CD4-positive, alpha-beta T cell (primary cell): ENCODE data around the gene POU6F1. TPM values are rescaled to one million over a fixed set of nuclear protein-coding genes. Genes with fewer than 3 reads are reported as not detected.

Experiments used
- ATAC-seq: fragments of 200-7000 bp; cut with Tn5 transposase; one replicate; pipeline ENCODE4 v1.10.0; 2022; ENCODE audit warnings: mild to moderate bottlenecking; ENCODE audit not compliant: poor library complexity
- CTCF ChIA-PET: fragments of 350-600 bp; sonication (Branson Sonifier 250); formaldehyde crosslinking; loops from one replicate; lab custom pipeline; 2021; ENCODE audit warnings: antibody characterized with exemption, inconsistent platforms; lab: Charles Lee
- POLR2A ChIA-PET: fragments of 350-600 bp; sonication (Branson Sonifier 250); formaldehyde crosslinking; loops from one replicate; lab custom pipeline; 2021; ENCODE audit warnings: antibody characterized with exemption, inconsistent platforms; lab: Charles Lee
- DNase-seq, 14 experiments: peaks; one replicate each; pipeline ENCODE4 v3.0.0-alpha.2; 2013 to 2020; ENCODE audit warnings: mixed read lengths in 2 of 14
- H3K27ac ChIP-seq, 2 donors: one replicate each; pipeline versions ENCODE4 v1.5.1 to v1.7.0; 2013; ENCODE audit warnings: low read length in 2 of 2, low read depth in 1 of 2, mild to moderate bottlenecking in 1 of 2
- H3K27me3 ChIP-seq, 2 experiments: 1 replicate in 1 of 2; 2 replicates in 1 of 2; pipeline versions ENCODE4 v1.6.1 to v1.7.0; 2013; ENCODE audit warnings: low read length in 2 of 2, control low read depth in 1 of 2, mild to moderate bottlenecking in 1 of 2, moderate library complexity in 1 of 2; ENCODE audit not compliant: insufficient read depth in 2 of 2, control insufficient read depth in 1 of 2
- H3K36me3 ChIP-seq: one replicate; pipeline ENCODE4 v1.6.1; 2013; ENCODE audit warnings: low read length, control low read depth; ENCODE audit not compliant: insufficient read depth
- H3K4me1 ChIP-seq: one replicate; pipeline ENCODE4 v1.6.1; 2013; ENCODE audit warnings: low read length, control low read depth; ENCODE audit not compliant: insufficient read depth
- H3K4me3 ChIP-seq: one replicate; pipeline ENCODE4 v1.5.1; 2013; ENCODE audit warnings: mild to moderate bottlenecking, low read length, moderate library complexity
- H3K9me3 ChIP-seq, 2 experiments: 1 replicate in 1 of 2; 2 replicates in 1 of 2; pipeline versions ENCODE4 v1.6.1 to v1.7.0; 2013; ENCODE audit warnings: low read length in 2 of 2, mild to moderate bottlenecking in 2 of 2, control low read depth in 1 of 2, moderate library complexity in 1 of 2; ENCODE audit not compliant: control insufficient read depth in 1 of 2, insufficient read depth in 1 of 2
- H3K27ac Mint-ChIP-seq: one replicate; pipeline ENCODE4 v1.8.0; 2020; ENCODE audit warnings: mixed read lengths
- H3K27me3 Mint-ChIP-seq: one replicate; pipeline ENCODE4 v1.8.0; 2021; ENCODE audit warnings: mixed read lengths
- H3K36me3 Mint-ChIP-seq: one replicate; pipeline ENCODE4 v1.8.0; 2021; ENCODE audit warnings: low read depth, mixed read lengths
- H3K4me1 Mint-ChIP-seq: one replicate; pipeline ENCODE4 v1.8.0; 2021; ENCODE audit warnings: low read depth, mixed read lengths
- H3K4me3 Mint-ChIP-seq: one replicate; pipeline ENCODE4 v1.8.0; 2020; ENCODE audit warnings: mild to moderate bottlenecking, mixed read lengths
- H3K9me3 Mint-ChIP-seq: one replicate; pipeline ENCODE4 v1.8.0; 2020; ENCODE audit warnings: mixed read lengths
- CTCF ChIP-seq: fragments of 200-600 bp; IDR thresholded peaks from one replicate; pipeline ENCODE4 v1.8.0; 2022; ENCODE audit warnings: antibody characterized with exemption, mild to moderate bottlenecking
- intact Hi-C, 2 experiments: fragments of 100-400 bp; cut with DNase I in 1 of 2; cut with micrococcal nuclease in 1 of 2; formaldehyde crosslinking; loops; one replicate each; pipeline versions ENCODE4 v1.15.1 to v1.9.0; 2023 to 2025; cut with DNase I, micrococcal nuclease
- total RNA-seq, 174 experiments: library from RNA in 2 of 174; stranded (reverse) in 2 of 174; gene quantifications; one replicate each; pipeline ENCODE4 v1.2.3 and lab custom pipeline; 2021 to 2026

POU6F1 gene
- total RNA-seq, 2 experiments from 2014 or later: 31.7 to 36.8 TPM

GRCh38 chr12:51225771-51226170 lies 7.9 kb upstream of the POU6F1 start:
- no peaks in the 10 kb centered on the region for H3K9me3 ChIP-seq
- intact Hi-C loops: no loop called here
- H3K27ac ChIP-seq: no peak overlapping the region
- H3K4me1 Mint-ChIP-seq: no peaks in the 10 kb centered on the region
- H3K36me3 Mint-ChIP-seq: no peaks in the 10 kb centered on the region
- H3K4me3 Mint-ChIP-seq: no peak overlapping the region
- H3K27me3 ChIP-seq: no peaks in the 10 kb centered on the region
- H3K27me3 Mint-ChIP-seq: no peaks in the 10 kb centered on the region
- CTCF ChIA-PET: no interaction called here
- no peak overlapping the region for H3K27ac Mint-ChIP-seq
- no peak for DNase-seq
- no peaks in the 10 kb centered on the region for H3K9me3 Mint-ChIP-seq
- H3K4me3 ChIP-seq: no peak overlapping the region
- no peak for TF ChIP-seq CTCF
- H3K36me3 ChIP-seq: no peaks in the 10 kb centered on the region
- no peak for ATAC-seq
- H3K4me1 ChIP-seq: no peaks in the 10 kb centered on the region
- POLR2A ChIA-PET: interaction anchor here (0.5 to 1.8 kb wide), 3 partner anchors 8 to 149 kb away, joined by 3 to 9 read pairs (median 4); partner anchors contain the start of gene POU6F1

GRCh38 chr12:51225234-51225633 lies 7.4 kb upstream of the POU6F1 start:
- H3K9me3 Mint-ChIP-seq: no peaks in the 10 kb centered on the region
- H3K27ac Mint-ChIP-seq: no peak overlapping the region
- Histone ChIP-seq H3K27ac (no peak overlapping the region), H3K27me3 (no peaks in the 10 kb centered on the region), H3K4me3 (no peak overlapping the region), H3K9me3 (no peaks in the 10 kb centered on the region), H3K4me1 (no peaks in the 10 kb centered on the region), H3K36me3 (no peaks in the 10 kb centered on the region)
- no peak overlapping the region for H3K4me3 Mint-ChIP-seq
- H3K36me3 Mint-ChIP-seq: no peaks in the 10 kb centered on the region
- no peaks in the 10 kb centered on the region for H3K27me3 Mint-ChIP-seq
- TF ChIP-seq CTCF: no peak
- no peak for DNase-seq
- intact Hi-C loops: no loop called here
- peaks cover under 1% of the 10 kb centered on the region for H3K4me1 Mint-ChIP-seq
- ChIA-PET CTCF (no interaction called here), POLR2A (interaction anchor here (0.5 to 0.8 kb wide), 2 partner anchors 83 to 149 kb away, joined by 3 to 4 read pairs; no protein-coding TSS in a partner anchor)
- ATAC-seq: no peak

- CTCF ChIA-PET: no interaction called here
- DNase-seq: no peak
Measured at GRCh38 chr12:51224625-51225024, 6.8 kb upstream of the POU6F1 start.

More at GRCh38 chr12:51224625-51225024, 6.8 kb upstream of the POU6F1 start:
- Mint-ChIP-seq H3K4me3 (no peak overlapping the region), H3K27me3 (no peaks in the 10 kb centered on the region), H3K27ac (no peak overlapping the region), H3K9me3 (no peaks in the 10 kb centered on the region), H3K4me1 (peaks cover 7% of the 10 kb centered on the region), H3K36me3 (no peaks in the 10 kb centered on the region)
- Histone ChIP-seq H3K9me3 (no peaks in the 10 kb centered on the region), H3K27me3 (no peaks in the 10 kb centered on the region), H3K4me3 (no peak overlapping the region), H3K4me1 (no peaks in the 10 kb centered on the region), H3K27ac (no peak overlapping the region), H3K36me3 (no peaks in the 10 kb centered on the region)
- intact Hi-C loops: no loop called here
- POLR2A ChIA-PET: no interaction called here
- TF ChIP-seq CTCF: no peak
- no peak for ATAC-seq
